HepG2 (cell line): ENCODE results near the gene PIK3CB. TPM values are rescaled to one million over a fixed set of nuclear protein-coding genes. Genes with fewer than 3 reads are reported as not detected.

Experiments
- ARHGAP35 ChIP-seq: sonication (generic); formaldehyde crosslinking; IDR thresholded peaks from 2 replicates; pipeline ENCODE4 v1.9.0; 2022; ENCODE audit warnings: mild to moderate bottlenecking, inconsistent platforms, moderate library complexity, missing genetic modification reagents, borderline replicate concordance
- ATF1 ChIP-seq: IDR thresholded peaks from 2 replicates; pipeline ENCODE4 v1.6.1; 2016; ENCODE audit warnings: mild to moderate bottlenecking, control low read depth
- CREB1 ChIP-seq, 2 experiments: fragments of 450-650 bp in 1 of 2; IDR thresholded peaks; 2 replicates each; pipeline ENCODE4 v1.6.1; 2016 to 2017; ENCODE audit warnings: control low read depth in 1 of 2, mild to moderate bottlenecking in 1 of 2, missing compliant biosample characterization in 1 of 2, missing genetic modification characterization in 1 of 2
- ELF4 ChIP-seq: sonication (generic); formaldehyde crosslinking; IDR thresholded peaks from 2 replicates; pipeline ENCODE4 v1.5.0; 2020; ENCODE audit warnings: missing genetic modification reagents, mild to moderate bottlenecking, moderate library complexity, borderline replicate concordance
- GLI4 ChIP-seq: sonication (generic); formaldehyde crosslinking; IDR thresholded peaks from 2 replicates; pipeline ENCODE4 v1.5.1; 2020; ENCODE audit warnings: missing genetic modification reagents, mild to moderate bottlenecking, moderate library complexity, borderline replicate concordance
- PCBP1 ChIP-seq: fragments of 200-400 bp; formaldehyde crosslinking; IDR thresholded peaks from 2 replicates; pipeline ENCODE4 v1.6.1; 2017; ENCODE audit warnings: mild to moderate bottlenecking, low read depth, low read length, borderline replicate concordance
- PRMT3 ChIP-seq: sonication (generic); formaldehyde crosslinking; IDR thresholded peaks from 2 replicates; pipeline ENCODE4 v1.8.1; 2022; ENCODE audit warnings: low read depth, mild to moderate bottlenecking, moderate library complexity, missing genetic modification reagents, borderline replicate concordance
- RARG ChIP-seq: sonication (generic); formaldehyde crosslinking; IDR thresholded peaks from 2 replicates; pipeline ENCODE4 v1.4.0; 2020; ENCODE audit warnings: low read depth, mild to moderate bottlenecking, missing genetic modification reagents
- ZFP1 ChIP-seq: IDR thresholded peaks from 2 replicates; pipeline ENCODE4 v1.6.1; 2016
- ZKSCAN5 ChIP-seq: sonication (generic); formaldehyde crosslinking; IDR thresholded peaks from 2 replicates; pipeline ENCODE4 v1.5.1; 2020; ENCODE audit warnings: mild to moderate bottlenecking, missing genetic modification reagents
- ZNF296 ChIP-seq: sonication (generic); formaldehyde crosslinking; conservative IDR thresholded peaks from 2 replicates; pipeline ENCODE4 v1.5.0; 2020; ENCODE audit warnings: mild to moderate bottlenecking, missing genetic modification reagents
- ZNF432 ChIP-seq: sonication (generic); formaldehyde crosslinking; IDR thresholded peaks from 2 replicates; pipeline ENCODE4 v1.5.0; 2020; ENCODE audit warnings: missing genetic modification reagents, mild to moderate bottlenecking, borderline replicate concordance
- ZNF510 ChIP-seq: sonication (generic); formaldehyde crosslinking; IDR thresholded peaks from 2 replicates; pipeline ENCODE4 v1.4.0; 2020; ENCODE audit warnings: low read depth, mild to moderate bottlenecking, missing genetic modification reagents
- ZNF576 ChIP-seq: sonication (generic); formaldehyde crosslinking; IDR thresholded peaks from 2 replicates; pipeline ENCODE4 v1.4.0; 2020; ENCODE audit warnings: mild to moderate bottlenecking, missing genetic modification reagents
- ZNF644 ChIP-seq: IDR thresholded peaks from 2 replicates; pipeline ENCODE4 v1.6.1; 2016; ENCODE audit warnings: low read depth
- ZNF737 ChIP-seq: sonication (generic); formaldehyde crosslinking; IDR thresholded peaks from 2 replicates; pipeline ENCODE4 v1.5.0; 2020; ENCODE audit warnings: missing genetic modification reagents, mild to moderate bottlenecking, borderline replicate concordance
- ZNF772 ChIP-seq: sonication (generic); formaldehyde crosslinking; IDR thresholded peaks from 2 replicates; pipeline ENCODE4 v1.5.0; 2020; ENCODE audit warnings: mild to moderate bottlenecking, missing genetic modification reagents
- ZNF776 ChIP-seq: sonication (generic); formaldehyde crosslinking; IDR thresholded peaks from 2 replicates; pipeline ENCODE4 v1.4.0; 2020; ENCODE audit warnings: mild to moderate bottlenecking, missing genetic modification reagents
- ZNF790 ChIP-seq: sonication (generic); formaldehyde crosslinking; IDR thresholded peaks from 2 replicates; pipeline ENCODE4 v1.8.0; 2022; ENCODE audit warnings: missing genetic modification reagents, mild to moderate bottlenecking, borderline replicate concordance
- polyA plus RNA-seq, 8 experiments: library from polyadenylated mRNA; depleted of rRNA in 3 of 8; stranded (reverse) in 7 of 8; unstranded in 1 of 8; fragments of >200 nt; fragmentation: Illumina TruSeq in 4 of 8; extraction: Trizol in 4 of 8; gene quantifications; 2 replicates each; pipeline versions ENCODE4 v1.2.1 to v1.2.3, GENCODE V29; 2011 to 2016; ENCODE audit warnings: low read depth in 4 of 8, missing spikeins in 1 of 8, mixed read lengths in 1 of 8; ENCODE audit not compliant: insufficient read depth in 1 of 8
- total RNA-seq, 5 experiments: library from RNA; depleted of rRNA; stranded (reverse); fragments of >200 nt; fragmentation: Illumina TruSeq; extraction: Trizol; gene quantifications; 2 replicates each; pipeline ENCODE4 v1.2.3, GENCODE V29; 2016; ENCODE audit warnings: low read depth in 1 of 5
- TF ChIP-seq, protein P1 (sequence below): IDR thresholded peaks from 2 replicates; pipeline ENCODE4 v1.6.1; 2016; ENCODE audit warnings: missing compliant biosample characterization, missing genetic modification reagents, borderline replicate concordance
- TF ChIP-seq, protein P2 (sequence below): sonication (generic); formaldehyde crosslinking; IDR thresholded peaks from 2 replicates; pipeline ENCODE4 v1.5.0; 2020; ENCODE audit warnings: missing genetic modification reagents, mild to moderate bottlenecking, borderline replicate concordance
- TF ChIP-seq, protein P3 (sequence below): sonication (generic); formaldehyde crosslinking; IDR thresholded peaks from 2 replicates; pipeline ENCODE4 v1.4.0; 2020; ENCODE audit warnings: missing genetic modification reagents

The PIK3CB gene
- total and polyA plus RNA-seq, 2 of the 13 experiments (the other 11 are each of a cell fraction or from before 2014, with no cell fraction given) = 6.6 to 18.7 TPM

DNA sequence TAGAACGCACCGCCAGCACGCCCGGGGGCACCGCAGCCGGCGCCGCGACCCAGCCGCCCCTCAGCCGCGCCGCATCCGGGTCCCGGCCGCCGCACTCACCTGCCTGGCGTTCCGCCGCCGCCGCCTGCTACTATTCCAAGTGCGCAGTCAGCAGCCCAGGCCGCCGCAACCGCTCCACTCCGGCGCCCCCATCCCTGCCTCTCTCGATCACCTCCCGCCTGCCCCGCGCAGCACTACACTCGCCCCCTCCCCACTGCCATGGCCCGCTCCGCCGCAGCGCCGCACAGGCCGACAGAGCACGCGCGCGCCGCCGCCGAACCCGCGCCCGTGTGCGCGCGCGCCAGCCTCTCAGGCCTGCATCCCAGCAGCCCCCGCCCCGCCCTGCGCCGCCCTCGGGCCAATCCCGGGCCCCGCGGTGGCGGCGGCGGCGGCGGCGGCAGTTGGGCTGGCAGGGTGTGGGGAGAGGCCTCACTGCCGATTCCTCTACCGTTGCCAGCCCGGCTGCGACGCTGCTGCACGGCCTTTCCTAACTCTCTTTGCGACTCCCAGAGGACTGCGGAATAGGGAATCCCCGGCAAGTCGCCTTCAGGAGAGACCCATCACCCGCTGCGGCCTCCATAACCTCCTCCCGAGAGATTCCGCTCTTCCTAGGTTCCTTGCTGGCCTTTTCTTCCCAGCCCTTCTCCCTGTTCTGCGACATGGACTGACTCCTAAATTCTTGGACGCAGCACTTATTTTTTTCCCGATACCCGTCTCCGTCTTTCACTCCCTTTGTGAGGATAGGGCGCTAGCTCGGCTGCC, at the start of gene PIK3CB (continued):
- TF ChIP-seq, protein P1, sequence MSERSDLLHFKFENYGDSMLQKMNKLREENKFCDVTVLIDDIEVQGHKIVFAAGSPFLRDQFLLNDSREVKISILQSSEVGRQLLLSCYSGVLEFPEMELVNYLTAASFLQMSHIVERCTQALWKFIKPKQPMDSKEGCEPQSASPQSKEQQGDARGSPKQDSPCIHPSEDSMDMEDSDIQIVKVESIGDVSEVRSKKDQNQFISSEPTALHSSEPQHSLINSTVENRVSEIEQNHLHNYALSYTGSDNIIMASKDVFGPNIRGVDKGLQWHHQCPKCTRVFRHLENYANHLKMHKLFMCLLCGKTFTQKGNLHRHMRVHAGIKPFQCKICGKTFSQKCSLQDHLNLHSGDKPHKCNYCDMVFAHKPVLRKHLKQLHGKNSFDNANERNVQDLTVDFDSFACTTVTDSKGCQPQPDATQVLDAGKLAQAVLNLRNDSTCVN (CRISPR knock-in tag) = no peak
- TF ChIP-seq ZFP1 (CRISPR knock-in tag) (no peak), RARG (CRISPR knock-in tag) (no peak), ZNF737 (no peak), ATF1 (CRISPR knock-in tag) (no peak), ZNF576 (CRISPR knock-in tag) (no peak), ZNF644 (CRISPR knock-in tag) (no peak), ZNF776 (peak; percentile 71; the same call in 1 of the 2 replicates), CREB1 (IDR thresholded peaks at IDR 0.05) (no peak), CREB1 (CRISPR knock-in tag; IDR thresholded peaks at IDR 0.05) (no peak), ZNF432 (CRISPR knock-in tag) (no peak), ELF4 (0 out of 2 replicates have a peak, but pooled peaks have one; percentile 26), ARHGAP35 (CRISPR knock-in tag) (no peak), ZNF296 (0 out of 2 replicates have a peak, but pooled peaks have one; percentile 52), ZNF772 (CRISPR knock-in tag) (no peak), ZKSCAN5 (CRISPR knock-in tag) (no peak), GLI4 (CRISPR knock-in tag) (no peak), ZNF510 (CRISPR knock-in tag) (no peak), ZNF790 (CRISPR knock-in tag) (no peak), PCBP1 (no peak), PRMT3 (no peak)
- TF ChIP-seq, protein P2, sequence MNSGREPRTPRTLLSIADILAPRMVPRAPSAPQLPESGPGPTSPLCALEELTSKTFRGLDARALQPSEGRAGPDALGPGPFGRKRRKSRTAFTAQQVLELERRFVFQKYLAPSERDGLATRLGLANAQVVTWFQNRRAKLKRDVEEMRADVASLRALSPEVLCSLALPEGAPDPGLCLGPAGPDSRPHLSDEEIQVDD (CRISPR knock-in tag) = no peak
- TF ChIP-seq, protein P3, sequence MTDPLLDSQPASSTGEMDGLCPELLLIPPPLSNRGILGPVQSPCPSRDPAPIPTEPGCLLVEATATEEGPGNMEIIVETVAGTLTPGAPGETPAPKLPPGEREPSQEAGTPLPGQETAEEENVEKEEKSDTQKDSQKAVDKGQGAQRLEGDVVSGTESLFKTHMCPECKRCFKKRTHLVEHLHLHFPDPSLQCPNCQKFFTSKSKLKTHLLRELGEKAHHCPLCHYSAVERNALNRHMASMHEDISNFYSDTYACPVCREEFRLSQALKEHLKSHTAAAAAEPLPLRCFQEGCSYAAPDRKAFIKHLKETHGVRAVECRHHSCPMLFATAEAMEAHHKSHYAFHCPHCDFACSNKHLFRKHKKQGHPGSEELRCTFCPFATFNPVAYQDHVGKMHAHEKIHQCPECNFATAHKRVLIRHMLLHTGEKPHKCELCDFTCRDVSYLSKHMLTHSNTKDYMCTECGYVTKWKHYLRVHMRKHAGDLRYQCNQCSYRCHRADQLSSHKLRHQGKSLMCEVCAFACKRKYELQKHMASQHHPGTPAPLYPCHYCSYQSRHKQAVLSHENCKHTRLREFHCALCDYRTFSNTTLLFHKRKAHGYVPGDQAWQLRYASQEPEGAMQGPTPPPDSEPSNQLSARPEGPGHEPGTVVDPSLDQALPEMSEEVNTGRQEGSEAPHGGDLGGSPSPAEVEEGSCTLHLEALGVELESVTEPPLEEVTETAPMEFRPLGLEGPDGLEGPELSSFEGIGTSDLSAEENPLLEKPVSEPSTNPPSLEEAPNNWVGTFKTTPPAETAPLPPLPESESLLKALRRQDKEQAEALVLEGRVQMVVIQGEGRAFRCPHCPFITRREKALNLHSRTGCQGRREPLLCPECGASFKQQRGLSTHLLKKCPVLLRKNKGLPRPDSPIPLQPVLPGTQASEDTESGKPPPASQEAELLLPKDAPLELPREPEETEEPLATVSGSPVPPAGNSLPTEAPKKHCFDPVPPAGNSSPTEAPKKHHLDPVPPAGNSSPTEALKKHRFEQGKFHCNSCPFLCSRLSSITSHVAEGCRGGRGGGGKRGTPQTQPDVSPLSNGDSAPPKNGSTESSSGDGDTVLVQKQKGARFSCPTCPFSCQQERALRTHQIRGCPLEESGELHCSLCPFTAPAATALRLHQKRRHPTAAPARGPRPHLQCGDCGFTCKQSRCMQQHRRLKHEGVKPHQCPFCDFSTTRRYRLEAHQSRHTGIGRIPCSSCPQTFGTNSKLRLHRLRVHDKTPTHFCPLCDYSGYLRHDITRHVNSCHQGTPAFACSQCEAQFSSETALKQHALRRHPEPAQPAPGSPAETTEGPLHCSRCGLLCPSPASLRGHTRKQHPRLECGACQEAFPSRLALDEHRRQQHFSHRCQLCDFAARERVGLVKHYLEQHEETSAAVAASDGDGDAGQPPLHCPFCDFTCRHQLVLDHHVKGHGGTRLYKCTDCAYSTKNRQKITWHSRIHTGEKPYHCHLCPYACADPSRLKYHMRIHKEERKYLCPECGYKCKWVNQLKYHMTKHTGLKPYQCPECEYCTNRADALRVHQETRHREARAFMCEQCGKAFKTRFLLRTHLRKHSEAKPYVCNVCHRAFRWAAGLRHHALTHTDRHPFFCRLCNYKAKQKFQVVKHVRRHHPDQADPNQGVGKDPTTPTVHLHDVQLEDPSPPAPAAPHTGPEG = peak; percentile 92
